ENCODE results near the gene WDPCP. TPM values are rescaled to one million over a fixed set of nuclear protein-coding genes. Genes with fewer than 3 reads are reported as not detected.
"Not testable (repeated sequence)": the region's sequence is repeated elsewhere in the genome, so short reads cannot be mapped to it uniquely, and the experiment has no call there.

WDPCP gene
- total RNA-seq, 1 experiment from 2014 or later: 15.2 TPM

GRCh38 chr2:63484901-63485300, 103.4 kb downstream of the WDPCP start:
- Histone ChIP-seq H3K4me2 (no peak overlapping the region), H4K20me1 (ENCODE audit: insufficient read depth) (no peaks in the 10 kb centered on the region), H2AFZ (no peak overlapping the region), H3K27me3 (ENCODE audit: insufficient read depth, low read depth) (no peaks in the 10 kb centered on the region), H3K9me3 (ENCODE audit: insufficient read depth, low read depth) (no peaks in the 10 kb centered on the region), H3K4me3 (no peak overlapping the region), H3F3A (ENCODE audit: insufficient read depth, low read depth) (0 out of 2 replicates have a peak, but pooled peaks cover 6% of the 10 kb centered on the region), H3K79me2 (ENCODE audit: low read depth) (no peaks in the 10 kb centered on the region), H3K4me1 (replicated peaks; ENCODE audit: insufficient read depth) (no peaks in the 10 kb centered on the region), H3K9me2 (ENCODE audit: insufficient read depth) (no peaks in the 10 kb centered on the region), H3K36me3 (ENCODE audit: low read depth) (no peaks in the 10 kb centered on the region), H3K27ac (no peak overlapping the region)
- DNase-seq: no peak
- intact Hi-C loops (cut with micrococcal nuclease; ENCODE audit: unreplicated experiment): loop anchor here (5.0 to 10.0 kb wide), 3 partner anchors 490 to 1030 kb away; no protein-coding TSS in a partner anchor
- ChIA-PET POLR2A (ENCODE audit: unreplicated experiment) (no interaction called here), CTCF (interaction anchor here (0.6 kb wide), 1 partner anchor 55 kb away, joined by 3 read pairs; no protein-coding TSS in a partner anchor)
- no TSS peak for BruUV-seq (replicated peaks)
- no peak for TF ChIP-seq CTCF (conservative IDR thresholded peaks at IDR 0.05)
- no peak for TF ChIP-seq EZH2 (IDR thresholded peaks at IDR 0.05; ENCODE audit: low read depth)

- intact Hi-C loops (cut with micrococcal nuclease; ENCODE audit: unreplicated experiment): loop anchor here (10.0 kb wide), 2 partner anchors 490 to 1030 kb away; no protein-coding TSS in a partner anchor
- no peaks in the 10 kb centered on the region for H3K27me3 ChIP-seq (ENCODE audit: insufficient read depth, low read depth)
- H3K4me1 ChIP-seq (replicated peaks; ENCODE audit: insufficient read depth): no peaks in the 10 kb centered on the region
- no peaks in the 10 kb centered on the region for H3K9me3 ChIP-seq (ENCODE audit: insufficient read depth, low read depth)
- 0 out of 2 replicates have a peak, but pooled peaks cover 6% of the 10 kb centered on the region for H3F3A ChIP-seq (ENCODE audit: insufficient read depth, low read depth)
- no peak overlapping the region for H3K27ac ChIP-seq
- no peak overlapping the region for H3K4me2 ChIP-seq
- POLR2A ChIA-PET (ENCODE audit: unreplicated experiment): interaction anchor here (0.6 kb wide), 1 partner anchor 104 kb away, joined by 3 read pairs; the partner anchor contains the start of gene WDPCP
- CTCF ChIA-PET: interaction anchor here (0.6 kb wide), 1 partner anchor 55 kb away, joined by 3 read pairs; no protein-coding TSS in a partner anchor
- H2AFZ ChIP-seq: no peak overlapping the region
- BruUV-seq (replicated peaks): no TSS peak
- H4K20me1 ChIP-seq (ENCODE audit: insufficient read depth): no peaks in the 10 kb centered on the region
- no peak for DNase-seq
- H3K4me3 ChIP-seq: no peak overlapping the region
- no peaks in the 10 kb centered on the region for H3K79me2 ChIP-seq (ENCODE audit: low read depth)
- H3K36me3 ChIP-seq (ENCODE audit: low read depth): no peaks in the 10 kb centered on the region
- H3K9me2 ChIP-seq (ENCODE audit: insufficient read depth): no peaks in the 10 kb centered on the region
- TF ChIP-seq CTCF (conservative IDR thresholded peaks at IDR 0.05): no peak
- no peak for TF ChIP-seq EZH2 (IDR thresholded peaks at IDR 0.05; ENCODE audit: low read depth)
Measured at GRCh38 chr2:63484481-63484880, 103.8 kb downstream of the WDPCP start.

- ChIA-PET CTCF (no interaction called here), POLR2A (ENCODE audit: unreplicated experiment) (no interaction called here)
- no peaks in the 10 kb centered on the region for H3K79me2 ChIP-seq (ENCODE audit: low read depth)
- intact Hi-C loops (cut with micrococcal nuclease; ENCODE audit: unreplicated experiment): no loop called here
- no peak overlapping the region for H3K4me2 ChIP-seq
- no peak for DNase-seq
- no peaks in the 10 kb centered on the region for H3K9me3 ChIP-seq (ENCODE audit: insufficient read depth, low read depth)
- H4K20me1 ChIP-seq (ENCODE audit: insufficient read depth): no peaks in the 10 kb centered on the region
- H3K4me1 ChIP-seq (replicated peaks; ENCODE audit: insufficient read depth): no peaks in the 10 kb centered on the region
- H3K9me2 ChIP-seq (ENCODE audit: insufficient read depth): peaks cover 5% of the 10 kb centered on the region; the same call in 1 of the 2 replicates
- H3K27me3 ChIP-seq (ENCODE audit: insufficient read depth, low read depth): no peaks in the 10 kb centered on the region
- no peak for TF ChIP-seq EZH2 (IDR thresholded peaks at IDR 0.05; ENCODE audit: low read depth)
- no peak for TF ChIP-seq CTCF (conservative IDR thresholded peaks at IDR 0.05)
- H3K36me3 ChIP-seq (ENCODE audit: low read depth): no peaks in the 10 kb centered on the region
- no peak overlapping the region for H2AFZ ChIP-seq
- no TSS peak for BruUV-seq (replicated peaks)
- no peaks in the 10 kb centered on the region for H3F3A ChIP-seq (ENCODE audit: insufficient read depth, low read depth)
- H3K4me3 ChIP-seq: no peak overlapping the region
- H3K27ac ChIP-seq: no peak overlapping the region
Measured at GRCh38 chr2:63477686-63478085, 110.6 kb downstream of the WDPCP start.

- H3K27ac ChIP-seq; BruUV-seq (replicated peaks); H3K36me3 ChIP-seq (ENCODE audit: low read depth); CTCF ChIA-PET; H3K9me3 ChIP-seq (ENCODE audit: insufficient read depth, low read depth); intact Hi-C loops (cut with micrococcal nuclease; ENCODE audit: unreplicated experiment); H2AFZ ChIP-seq; DNase-seq; H3K4me3 ChIP-seq; H3K27me3 ChIP-seq (ENCODE audit: insufficient read depth, low read depth); H3F3A ChIP-seq (ENCODE audit: insufficient read depth, low read depth); H3K4me1 ChIP-seq (replicated peaks; ENCODE audit: insufficient read depth); H4K20me1 ChIP-seq (ENCODE audit: insufficient read depth); H3K9me2 ChIP-seq (ENCODE audit: insufficient read depth); POLR2A ChIA-PET (ENCODE audit: unreplicated experiment); H3K4me2 ChIP-seq; H3K79me2 ChIP-seq (ENCODE audit: low read depth): not testable (repeated sequence)
Measured at GRCh38 chr2:63469313-63469712, 119.0 kb downstream of the WDPCP start.
